Head of caudate nucleus (tissue), 42 donors: ENCODE measurements around the gene RAB33A.

Experiments
- DNase-seq, 42 donors: peaks; one replicate each; pipeline versions ENCODE4 v3.0.0 to v3.0.0-alpha.2; 2020 to 2021; ENCODE audit warnings: mixed read lengths in 7 of 42
- intact Hi-C: fragments of 100-400 bp; cut with DNase I; formaldehyde crosslinking; loops from one replicate; pipeline ENCODE4 v1.15.0; 2022

Gene RAB33A

DNA sequence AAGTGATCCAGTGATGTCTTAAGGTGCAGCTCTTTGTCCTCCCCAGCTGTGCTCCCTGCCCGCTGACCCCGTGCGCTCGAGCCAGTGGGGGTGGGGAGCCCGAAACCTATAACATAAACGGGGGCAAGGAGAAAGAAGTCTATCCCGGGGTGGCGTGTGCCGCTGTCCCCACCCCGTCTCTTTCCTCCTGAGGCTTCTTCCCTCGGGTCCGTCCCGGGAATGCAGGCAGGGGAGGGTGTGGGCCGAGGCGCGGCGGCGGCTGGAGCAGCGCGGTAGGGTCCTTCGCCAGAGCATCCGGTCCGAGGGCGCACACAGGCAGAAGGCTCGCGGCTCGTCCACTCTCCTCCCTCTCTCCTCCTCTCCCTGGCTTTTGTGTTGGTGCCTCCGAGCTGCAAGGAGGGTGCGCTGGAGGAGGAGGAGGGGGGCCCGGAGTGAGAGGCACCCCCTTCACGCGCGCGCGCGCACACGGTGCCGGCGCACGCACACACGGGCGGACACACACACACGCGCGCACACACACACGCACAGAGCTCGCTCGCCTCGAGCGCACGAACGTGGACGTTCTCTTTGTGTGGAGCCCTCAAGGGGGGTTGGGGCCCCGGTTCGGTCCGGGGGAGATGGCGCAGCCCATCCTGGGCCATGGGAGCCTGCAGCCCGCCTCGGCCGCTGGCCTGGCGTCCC is at the start of gene RAB33A:
RAB33A (plus strand) TSS at position 517 of the 681 bp plus-strand sequence; CDS start at position 618, 101 bp downstream.
- DNase-seq: peak; percentile 42 to 89 (median 78)
- intact Hi-C loops: no loop called here

- intact Hi-C loops: no loop called here
- DNase-seq: no peak
Measured at GRCh38 chrX:130124577-130124976, 47.2 kb upstream of the RAB33A start.

- peak in 19 of 42 donors; percentile 20 to 68 (median 35) for DNase-seq
- intact Hi-C loops: no loop called here
Measured at GRCh38 chrX:130125091-130125874, 46.5 kb upstream of the RAB33A start.

- intact Hi-C loops: no loop called here
- no peak for DNase-seq
Measured at GRCh38 chrX:130130990-130131389, 40.8 kb upstream of the RAB33A start.

GRCh38 chrX:130136496-130136895 is 35.3 kb upstream of the RAB33A start:
- intact Hi-C loops: no loop called here
- no peak for DNase-seq

DNA sequence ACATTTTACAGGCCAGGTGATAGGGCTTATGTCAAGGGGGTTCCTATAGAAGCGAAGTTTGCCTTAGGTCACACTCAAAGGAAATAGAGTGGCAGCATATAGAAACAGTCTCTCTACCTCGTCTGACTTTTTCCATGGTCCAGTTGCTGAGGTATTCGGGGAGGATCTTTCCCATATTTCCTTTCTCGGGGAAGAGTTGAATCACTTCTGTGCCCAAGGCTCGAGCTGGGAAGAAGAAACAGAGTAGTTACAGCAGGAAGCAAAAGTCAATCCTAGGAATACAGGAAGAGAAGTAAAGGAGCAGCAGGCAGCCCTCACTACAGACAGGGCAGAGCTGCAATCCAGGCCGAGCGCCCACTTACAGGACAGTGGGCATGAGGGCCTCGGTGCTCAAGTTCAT is 34.8 kb upstream of the RAB33A start:
- DNase-seq: no peak
- intact Hi-C loops: no loop called here

DNA sequence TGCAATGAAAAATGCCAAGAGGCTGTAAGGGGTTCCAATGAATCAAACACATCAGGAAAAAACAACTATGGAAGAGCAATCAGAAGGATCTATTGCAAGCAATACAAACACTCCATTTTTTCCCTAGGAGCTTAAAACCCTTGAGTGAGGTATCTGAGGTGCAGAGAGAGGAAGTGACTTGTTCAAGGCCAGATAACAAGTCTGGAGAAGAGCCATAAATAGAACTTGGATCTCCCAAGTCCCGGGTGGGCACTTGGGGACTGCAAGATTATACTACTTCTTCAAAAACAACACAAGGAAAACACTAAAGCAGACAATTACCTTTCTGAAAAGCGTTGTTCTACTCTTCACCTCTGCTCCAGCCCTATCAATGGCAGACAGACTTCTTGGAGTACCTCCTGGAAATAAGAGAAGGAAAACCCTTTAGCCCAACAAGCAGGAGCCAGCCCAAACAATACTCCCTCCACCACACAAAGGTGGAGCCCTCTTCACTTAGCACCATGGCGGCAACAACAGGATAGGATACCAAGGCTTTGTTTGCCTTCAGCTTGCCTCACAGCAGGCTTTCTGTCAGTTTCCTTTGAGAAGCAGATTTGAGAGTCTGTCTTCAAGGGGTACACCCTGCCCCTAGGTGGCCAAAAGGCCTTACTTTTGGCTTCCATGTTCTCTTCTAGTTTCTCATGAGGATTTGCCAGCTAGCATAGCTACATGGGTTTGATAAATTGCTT is 32.1 kb upstream of the RAB33A start:
- intact Hi-C loops: no loop called here
- DNase-seq: no peak

- intact Hi-C loops: no loop called here
- DNase-seq: no peak
Measured at GRCh38 chrX:130144509-130144908, 27.3 kb upstream of the RAB33A start.

DNA sequence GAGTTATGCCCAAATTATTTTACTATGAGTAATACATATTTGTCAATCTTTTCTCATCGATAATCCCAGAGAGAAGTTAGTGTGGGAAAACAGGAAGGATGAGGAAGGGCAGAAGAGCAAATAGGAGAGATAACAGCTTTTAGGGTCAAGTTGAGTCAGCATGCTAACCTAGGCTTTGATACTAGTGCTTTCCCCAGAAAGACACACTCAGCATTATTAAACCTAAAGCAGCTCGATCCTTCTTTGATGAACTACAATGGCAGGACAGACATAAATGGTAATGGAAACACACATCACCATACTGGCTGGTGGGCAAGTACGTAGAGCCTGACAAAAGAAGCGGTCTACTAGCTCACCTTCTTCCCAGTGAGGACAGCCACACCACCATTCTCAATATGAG is 26.6 kb upstream of the RAB33A start:
- no peak for DNase-seq
- intact Hi-C loops: no loop called here

DNA sequence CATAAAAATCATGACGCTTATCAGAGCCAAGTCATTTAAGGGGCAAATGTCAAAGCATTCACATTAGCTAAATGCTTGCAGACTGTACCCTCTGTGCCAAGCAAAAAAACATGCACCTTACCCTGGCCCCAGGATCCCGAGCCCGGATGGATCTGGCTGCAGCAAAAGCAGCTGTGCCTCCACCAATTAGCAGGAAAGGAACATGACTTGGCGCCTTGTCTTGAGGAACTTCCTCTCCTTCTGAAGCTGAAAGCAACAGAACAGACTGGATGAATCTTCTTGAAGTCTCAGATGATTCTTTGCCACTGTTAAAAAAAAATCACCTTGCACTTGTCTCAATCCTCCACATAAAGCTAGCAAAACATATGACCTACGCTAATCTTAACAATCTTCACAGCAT is 24.1 kb upstream of the RAB33A start:
- intact Hi-C loops: no loop called here

GRCh38 chrX:130155564-130155963 is 16.2 kb upstream of the RAB33A start:
- intact Hi-C loops: no loop called here
- no peak for DNase-seq

More for the DNA sequence above, 24.1 kb upstream of the RAB33A start:
- DNase-seq: no peak

DNA sequence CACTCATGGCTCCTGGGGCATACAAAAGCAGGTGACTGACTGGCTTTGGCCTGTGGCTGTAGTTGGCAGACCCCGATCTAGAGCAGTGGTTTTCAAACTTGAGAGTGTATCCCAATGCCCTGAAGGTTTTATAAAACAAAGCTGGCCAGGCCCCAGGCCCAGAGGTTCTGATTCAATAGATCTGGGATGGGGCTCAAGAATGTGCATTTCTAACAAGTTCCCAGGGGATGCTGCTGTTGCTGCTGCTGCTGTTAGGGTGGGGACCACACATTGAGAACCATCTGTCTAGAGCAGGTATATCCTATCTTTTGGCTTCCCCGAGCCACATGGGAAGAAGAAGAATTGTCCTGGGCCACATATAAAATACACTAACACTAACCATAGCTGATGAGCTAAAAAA is 13.5 kb upstream of the RAB33A start:
- DNase-seq: no peak
- intact Hi-C loops: no loop called here

GRCh38 chrX:130159776-130160175 is 12.0 kb upstream of the RAB33A start:
- intact Hi-C loops: no loop called here

GRCh38 chrX:130162094-130162735 is 9.5 kb upstream of the RAB33A start:
- intact Hi-C loops: no loop called here
- no peak for DNase-seq

More at GRCh38 chrX:130159776-130160175, 12.0 kb upstream of the RAB33A start:
- no peak for DNase-seq

DNA sequence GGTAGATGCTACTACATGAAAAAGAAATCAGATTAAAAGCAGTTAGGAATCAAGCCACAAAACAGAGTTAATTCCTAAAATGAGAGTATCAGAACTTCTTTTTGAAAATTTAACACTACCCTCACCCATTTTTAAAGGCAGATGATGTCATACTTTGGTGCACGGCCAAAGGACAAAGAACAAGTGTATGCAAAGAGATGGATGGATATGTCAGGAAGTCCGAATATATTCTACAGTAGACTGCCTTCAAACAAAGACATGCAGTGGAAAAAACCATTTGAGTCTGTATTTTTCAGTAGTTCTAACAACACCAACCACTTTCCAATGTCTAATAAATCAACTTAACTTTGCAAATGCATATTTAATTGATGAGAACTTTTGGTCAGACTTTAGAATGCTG is 8.4 kb upstream of the RAB33A start:
- DNase-seq: no peak
- intact Hi-C loops: no loop called here

GRCh38 chrX:130165181-130165702 is 6.5 kb upstream of the RAB33A start:
- DNase-seq: peak in 6 of 42 donors; percentile 12 to 46 (median 38)
- intact Hi-C loops: no loop called here

- DNase-seq: peak; percentile 74 to 93 (median 86)
- intact Hi-C loops: no loop called here
Measured at GRCh38 chrX:130165703-130166502, 5.9 kb upstream of the RAB33A start, which contains the start of gene AIFM1. TSS of gene AIFM1 (minus strand) at chrX:130165841. CDS start at chrX:130165656, 185 bp downstream.

GRCh38 chrX:130166503-130166777 is 5.3 kb upstream of the RAB33A start:
- no peak for DNase-seq
- intact Hi-C loops: no loop called here

DNA sequence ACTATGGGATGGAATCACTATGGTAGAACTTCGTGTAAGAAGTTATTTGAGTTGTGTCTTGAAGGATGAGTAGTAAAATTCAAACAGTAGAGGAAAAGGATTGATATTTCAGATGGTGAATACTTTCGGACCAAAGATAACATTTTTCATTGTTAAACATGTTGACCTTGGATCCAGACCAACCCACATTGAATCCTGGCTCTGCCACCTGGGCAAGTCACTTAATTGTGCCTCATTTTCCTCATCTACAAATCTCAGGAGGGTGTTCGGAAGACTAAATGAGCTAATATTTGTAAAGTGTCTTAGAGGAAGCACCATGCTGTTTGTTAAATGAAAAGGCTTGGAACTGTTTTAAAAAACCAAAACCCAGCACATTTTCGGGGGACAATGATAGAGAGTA is 4.7 kb upstream of the RAB33A start:
- intact Hi-C loops: no loop called here

More for the DNA sequence above, 4.7 kb upstream of the RAB33A start:
- DNase-seq: no peak
